ENCODE data around the gene PLXNA4.

DNA sequence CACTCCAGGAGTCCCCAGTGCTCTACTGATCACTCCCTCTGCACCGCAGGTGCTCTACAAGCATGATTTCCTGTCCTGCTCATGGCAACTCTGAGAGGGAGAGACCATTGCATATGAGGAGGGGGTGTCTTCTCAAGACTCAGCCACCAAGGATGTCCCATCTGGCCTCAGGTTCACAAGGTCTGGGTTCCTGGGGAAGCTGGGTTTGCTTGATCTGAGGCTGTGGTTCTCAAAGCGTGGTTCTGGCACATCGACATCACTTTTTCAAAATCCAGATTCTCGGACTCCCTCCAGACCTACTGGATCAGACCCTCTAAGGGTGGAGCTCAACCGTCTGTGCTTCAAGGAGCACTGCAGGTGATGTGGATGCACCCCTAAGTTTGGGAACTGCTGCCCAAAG lies 247.5 kb downstream of the PLXNA4 start:
- TF ChIP-seq KDM1A (IDR thresholded peaks at IDR 0.05; ENCODE audit: low read depth) (no peak), POLR2A (IDR thresholded peaks at IDR 0.05; ENCODE audit: low read length) (no peak), CEBPB (IDR thresholded peaks at IDR 0.05) (no peak), JUNB (IDR thresholded peaks at IDR 0.05) (no peak), EP300 (IDR thresholded peaks at IDR 0.05) (no peak), RFX5 (IDR thresholded peaks at IDR 0.05) (no peak), ZSCAN20 (CRISPR knock-in tag; IDR thresholded peaks at IDR 0.05) (no peak), MAFK (IDR thresholded peaks at IDR 0.05; ENCODE audit: partially characterized antibody) (no peak), EHF (CRISPR knock-in tag; IDR thresholded peaks at IDR 0.05) (no peak), ZC3H11A (IDR thresholded peaks at IDR 0.05) (no peak)
- TF ChIP-seq, protein P1, sequence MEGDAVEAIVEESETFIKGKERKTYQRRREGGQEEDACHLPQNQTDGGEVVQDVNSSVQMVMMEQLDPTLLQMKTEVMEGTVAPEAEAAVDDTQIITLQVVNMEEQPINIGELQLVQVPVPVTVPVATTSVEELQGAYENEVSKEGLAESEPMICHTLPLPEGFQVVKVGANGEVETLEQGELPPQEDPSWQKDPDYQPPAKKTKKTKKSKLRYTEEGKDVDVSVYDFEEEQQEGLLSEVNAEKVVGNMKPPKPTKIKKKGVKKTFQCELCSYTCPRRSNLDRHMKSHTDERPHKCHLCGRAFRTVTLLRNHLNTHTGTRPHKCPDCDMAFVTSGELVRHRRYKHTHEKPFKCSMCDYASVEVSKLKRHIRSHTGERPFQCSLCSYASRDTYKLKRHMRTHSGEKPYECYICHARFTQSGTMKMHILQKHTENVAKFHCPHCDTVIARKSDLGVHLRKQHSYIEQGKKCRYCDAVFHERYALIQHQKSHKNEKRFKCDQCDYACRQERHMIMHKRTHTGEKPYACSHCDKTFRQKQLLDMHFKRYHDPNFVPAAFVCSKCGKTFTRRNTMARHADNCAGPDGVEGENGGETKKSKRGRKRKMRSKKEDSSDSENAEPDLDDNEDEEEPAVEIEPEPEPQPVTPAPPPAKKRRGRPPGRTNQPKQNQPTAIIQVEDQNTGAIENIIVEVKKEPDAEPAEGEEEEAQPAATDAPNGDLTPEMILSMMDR (IDR thresholded peaks at IDR 0.05): no peak
- TF ChIP-seq, protein P2, sequence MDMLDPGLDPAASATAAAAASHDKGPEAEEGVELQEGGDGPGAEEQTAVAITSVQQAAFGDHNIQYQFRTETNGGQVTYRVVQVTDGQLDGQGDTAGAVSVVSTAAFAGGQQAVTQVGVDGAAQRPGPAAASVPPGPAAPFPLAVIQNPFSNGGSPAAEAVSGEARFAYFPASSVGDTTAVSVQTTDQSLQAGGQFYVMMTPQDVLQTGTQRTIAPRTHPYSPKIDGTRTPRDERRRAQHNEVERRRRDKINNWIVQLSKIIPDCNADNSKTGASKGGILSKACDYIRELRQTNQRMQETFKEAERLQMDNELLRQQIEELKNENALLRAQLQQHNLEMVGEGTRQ (IDR thresholded peaks at IDR 0.05): no peak

Measured in A549 (cell line).